MM.1S (cell line): Measurements from ENCODE around the gene CBR4.

ENCODE experiments used
- CTCF ChIP-seq: fragments of 300-600 bp; sonication (generic); IDR thresholded peaks from 2 replicates; pipeline ENCODE4 v1.5.1; 2016; ENCODE audit warnings: antibody characterized with exemption, low read length, mixed read lengths
- EZH2phosphoT487 ChIP-seq: fragments of 300-600 bp; sonication (generic); IDR thresholded peaks from 2 replicates; pipeline ENCODE4 v1.6.1; 2018; ENCODE audit warnings: antibody characterized with exemption, low read length

- no peak for TF ChIP-seq EZH2phosphoT487
- TF ChIP-seq CTCF = no peak
Measured at GRCh38 chr4:169032883-169033645, 23.0 kb upstream of the CBR4 start.
